ENCODE measurements around the gene HGD. TPM values are rescaled to one million over a fixed set of nuclear protein-coding genes. Genes with fewer than 3 reads are reported as not detected.

The HGD gene
- total RNA-seq, 4 donors from 2014 or later: not detected

GRCh38 chr3:120708408-120708807 is 26.4 kb upstream of the HGD start:
- Histone ChIP-seq H3K27ac (no peak overlapping the region), H3K4me1 (no peaks in the 10 kb centered on the region), H3K36me3 (peaks cover 0 to 57% (median 0%) of the 10 kb centered on the region in 3 donors), H3K4me3 (no peak overlapping the region), H3K27me3 (no peaks in the 10 kb centered on the region), H3K9me3 (peaks cover 0 to 4% (median under 1%) of the 10 kb centered on the region in 4 donors)
- no peak for DNase-seq (ENCODE audit: low spot score in 2 of 2)
- no peak for TF ChIP-seq POLR2A (IDR thresholded peaks at IDR 0.05)
- TF ChIP-seq EP300 (IDR thresholded peaks at IDR 0.05): no peak
- TF ChIP-seq CTCF (IDR thresholded peaks at IDR 0.05): no peak

GRCh38 chr3:120706950-120707349 is 24.9 kb upstream of the HGD start:
- peaks cover 0 to 71% (median 0%) of the 10 kb centered on the region in 3 donors for H3K36me3 ChIP-seq
- no peaks in the 10 kb centered on the region for H3K27me3 ChIP-seq
- no peak overlapping the region for H3K27ac ChIP-seq
- peaks cover 0 to 9% (median 4%) of the 10 kb centered on the region in 4 donors for H3K9me3 ChIP-seq
- no peak for DNase-seq (ENCODE audit: low spot score in 2 of 2)
- no peak for TF ChIP-seq CTCF (IDR thresholded peaks at IDR 0.05)
- no peak overlapping the region for H3K4me3 ChIP-seq
- no peaks in the 10 kb centered on the region for H3K4me1 ChIP-seq

GRCh38 chr3:120705884-120706582 is 24.0 kb upstream of the HGD start:
- H3K9me3 ChIP-seq: peaks cover 0 to 9% (median 4%) of the 10 kb centered on the region in 4 donors
- DNase-seq (ENCODE audit: low spot score in 2 of 2): no peak

GRCh38 chr3:120699333-120699732 is 17.3 kb upstream of the HGD start:
- TF ChIP-seq POLR2A (IDR thresholded peaks at IDR 0.05) (no peak), CTCF (IDR thresholded peaks at IDR 0.05) (no peak), EP300 (IDR thresholded peaks at IDR 0.05) (no peak)
- 65 to 75% methylated on average over 3 of the region's 3 CpGs for WGBS, 2 donors
- no peak overlapping the region for H3K4me3 ChIP-seq
- DNase-seq (ENCODE audit: low spot score in 2 of 2): no peak
- H3K9me3 ChIP-seq: peaks cover 0 to 9% (median 4%) of the 10 kb centered on the region in 4 donors
- H3K27ac ChIP-seq: no peak overlapping the region
- peaks cover 0 to 42% (median 0%) of the 10 kb centered on the region in 3 donors for H3K36me3 ChIP-seq
- no peaks in the 10 kb centered on the region for H3K4me1 ChIP-seq
- no peaks in the 10 kb centered on the region for H3K27me3 ChIP-seq

More at GRCh38 chr3:120705884-120706582, 24.0 kb upstream of the HGD start:
- Histone ChIP-seq H3K4me3 (no peak overlapping the region), H3K27me3 (no peaks in the 10 kb centered on the region), H3K27ac (no peak overlapping the region), H3K4me1 (no peaks in the 10 kb centered on the region), H3K36me3 (peaks cover 0 to 73% (median 0%) of the 10 kb centered on the region in 3 donors)
- TF ChIP-seq POLR2A (IDR thresholded peaks at IDR 0.05) (no peak), CTCF (IDR thresholded peaks at IDR 0.05) (no peak), EP300 (IDR thresholded peaks at IDR 0.05) (no peak)
- 93 to 95% methylated on average over 5 of the region's 5 CpGs for WGBS, 2 donors

- TF ChIP-seq EP300 (IDR thresholded peaks at IDR 0.05): no peak
- TF ChIP-seq CTCF (IDR thresholded peaks at IDR 0.05): no peak
- no peak for TF ChIP-seq POLR2A (IDR thresholded peaks at IDR 0.05)
- DNase-seq (ENCODE audit: low spot score in 2 of 2): no peak
- peaks cover 0 to 33% (median 0%) of the 10 kb centered on the region in 3 donors for H3K36me3 ChIP-seq
- H3K9me3 ChIP-seq: no peaks in the 10 kb centered on the region
- 91 to 100% methylated on average over 1 of the region's 1 CpG for WGBS, 2 donors
- H3K27ac ChIP-seq: no peak overlapping the region
- no peak overlapping the region for H3K4me3 ChIP-seq
- H3K4me1 ChIP-seq: no peaks in the 10 kb centered on the region
- H3K27me3 ChIP-seq: no peaks in the 10 kb centered on the region
Observed at GRCh38 chr3:120693439-120694171, 11.6 kb upstream of the HGD start.
